GM12878 (cell line): ENCODE measurements around the gene GATA3. TPM values are rescaled to one million over a fixed set of nuclear protein-coding genes. Genes with fewer than 3 reads are reported as not detected.

Experiments
- ATAC-seq: fragments of 200-7000 bp; cut with Tn5 transposase; 3 replicates; pipeline ENCODE4 v1.9.1; 2020; ENCODE audit warnings: mild to moderate bottlenecking, moderate library complexity
- BruUV-seq: library from RNA; stranded (reverse); fragments of 400-500 nt; replicated peaks from 2 replicates; lab custom pipeline; 2021; lab: Mats Ljungman, UMichigan
- CTCF ChIA-PET: fragments of 300-600 bp; sonication (Branson Sonifier 250); formaldehyde crosslinking; extraction: SDS; loops from one replicate; lab custom pipeline; 2021; ENCODE audit warnings: inconsistent platforms; lab: Yijun Ruan, JAX
- POLR2A ChIA-PET: fragments of 350-600 bp; formaldehyde crosslinking; extraction: SDS; loops from one replicate; lab custom pipeline; 2021; ENCODE audit warnings: inconsistent platforms; lab: Charles Lee
- RAD21 ChIA-PET: fragments of 300-600 bp; sonication (Branson Sonifier 250); formaldehyde crosslinking; loops from one replicate; lab custom pipeline; 2023; ENCODE audit warnings: antibody characterized with exemption; ENCODE audit not compliant: unreplicated experiment; lab: Charles Lee
- SMC1A ChIA-PET: fragments of 300-600 bp; sonication (Branson Sonifier 250); formaldehyde crosslinking; loops from one replicate; lab custom pipeline; 2023; ENCODE audit not compliant: unreplicated experiment, uncharacterized antibody; lab: Charles Lee
- DNase-seq: peaks from one replicate; pipeline ENCODE4 v3.0.0-alpha.2; 2011; ENCODE audit warnings: low read depth, low spot score
- FAIRE-seq: peaks from 3 replicates; lab custom pipeline; 2011; peaks lifted over from hg19 to GRCh38; lab: Jason Lieb, UNC
- H2AFZ ChIP-seq: 2 replicates; pipeline ENCODE4 v1.6.0; 2011; ENCODE audit warnings: low read depth, low read length, control low read depth; ENCODE audit not compliant: control insufficient read depth
- H3K27ac ChIP-seq: 2 replicates; pipeline ENCODE4 v1.5.1; 2011; ENCODE audit warnings: control low read depth; ENCODE audit not compliant: control insufficient read depth, insufficient read depth
- H3K27me3 ChIP-seq, 2 experiments: replicated peaks in 1 of 2; 2 replicates each; pipeline versions ENCODE4 v1.6.0 to v1.6.1; 2011; ENCODE audit warnings: low read length in 1 of 2; ENCODE audit not compliant: control insufficient read depth in 2 of 2, insufficient read depth in 2 of 2
- H3K36me3 ChIP-seq, 2 experiments: 2 replicates each; pipeline ENCODE4 v1.5.1; 2011; ENCODE audit warnings: low read length in 1 of 2; ENCODE audit not compliant: control insufficient read depth in 2 of 2, insufficient read depth in 2 of 2
- H3K4me1 ChIP-seq: 2 replicates; pipeline ENCODE4 v1.6.1; 2011; ENCODE audit warnings: mild to moderate bottlenecking, low read length, moderate library complexity, mixed read lengths; ENCODE audit not compliant: control insufficient read depth, insufficient read depth
- H3K4me2 ChIP-seq: 2 replicates; pipeline ENCODE4 v1.6.0; 2011; ENCODE audit warnings: control low read depth; ENCODE audit not compliant: control insufficient read depth, insufficient read depth
- H3K4me3 ChIP-seq: fragments of 200-600 bp; sonication (generic); 2 replicates; pipeline ENCODE4 v1.5.1; 2016
- H3K79me2 ChIP-seq: 2 replicates; pipeline ENCODE4 v1.6.0; 2011; ENCODE audit warnings: low read length; ENCODE audit not compliant: control insufficient read depth, insufficient read depth
- H3K9ac ChIP-seq: 2 replicates; pipeline ENCODE4 v1.8.0; 2011; ENCODE audit warnings: low read length, control low read depth, mixed read lengths; ENCODE audit not compliant: control insufficient read depth, insufficient read depth
- H3K9me3 ChIP-seq: replicated peaks from 3 replicates; pipeline ENCODE4 v1.5.1; 2011; ENCODE audit warnings: mild to moderate bottlenecking, low read length; ENCODE audit not compliant: control insufficient read depth, insufficient read depth
- H4K20me1 ChIP-seq: 2 replicates; pipeline ENCODE4 v1.6.0; 2011; ENCODE audit not compliant: control insufficient read depth, insufficient read depth
- ATF2 ChIP-seq: IDR thresholded peaks from 2 replicates; pipeline ENCODE4 v1.6.1; 2012; ENCODE audit warnings: low read length, inconsistent platforms
- ATF7 ChIP-seq: fragments of 450-650 bp; IDR thresholded peaks from 2 replicates; pipeline ENCODE4 v1.6.1; 2016; ENCODE audit warnings: low read depth, mild to moderate bottlenecking
- BCL11A ChIP-seq: IDR thresholded peaks from 2 replicates; pipeline ENCODE4 v1.6.1; 2011; ENCODE audit warnings: low read depth, low read length
- CBX5 ChIP-seq: sonication (generic); IDR thresholded peaks from 2 replicates; pipeline ENCODE4 v1.6.1; 2016; ENCODE audit warnings: low read depth, moderate library complexity, mild to moderate bottlenecking, inconsistent platforms
- EP300 ChIP-seq, 2 experiments: fragments of 150-350 bp in 1 of 2; IDR thresholded peaks; 2 replicates each; pipeline ENCODE4 v1.6.1; 2011 to 2012; ENCODE audit warnings: low read depth in 2 of 2, low read length in 2 of 2, borderline replicate concordance in 1 of 2, improper control_type of control experiment in 1 of 2, inconsistent platforms in 1 of 2; ENCODE audit not compliant: control insufficient read depth in 1 of 2
- ETV6 ChIP-seq, 2 experiments: fragments of 450-650 bp in 1 of 2; IDR thresholded peaks in 1 of 2; conservative IDR thresholded peaks in 1 of 2; 2 replicates each; pipeline ENCODE4 v1.6.1; 2014; ENCODE audit warnings: antibody characterized with exemption in 1 of 2, borderline replicate concordance in 1 of 2, low read depth in 1 of 2, mild to moderate bottlenecking in 1 of 2, moderate library complexity in 1 of 2
- FOXM1 ChIP-seq: IDR thresholded peaks from 2 replicates; pipeline ENCODE4 v1.6.1; 2012; ENCODE audit warnings: low read depth, mild to moderate bottlenecking, inconsistent platforms, low read length, moderate library complexity
- IKZF1 ChIP-seq: fragments of 450-650 bp; conservative IDR thresholded peaks from 2 replicates; pipeline ENCODE4 v1.6.1; 2017; ENCODE audit warnings: antibody characterized with exemption, mild to moderate bottlenecking
- IKZF2 ChIP-seq, 2 experiments: fragments of 450-650 bp; IDR thresholded peaks; 2 replicates each; pipeline ENCODE4 v1.6.1; 2017; ENCODE audit warnings: mild to moderate bottlenecking in 2 of 2, moderate library complexity in 2 of 2
- JUNB ChIP-seq: IDR thresholded peaks from 2 replicates; pipeline ENCODE4 v1.6.1; 2016; ENCODE audit warnings: antibody characterized with exemption, mild to moderate bottlenecking
- MAX ChIP-seq: IDR thresholded peaks from 2 replicates; pipeline ENCODE4 v1.6.1; 2012; ENCODE audit warnings: low read depth, low read length, improper control_type of control experiment
- MTA2 ChIP-seq: fragments of 450-650 bp; IDR thresholded peaks from 2 replicates; pipeline ENCODE4 v1.6.1; 2016; ENCODE audit warnings: low read depth, mild to moderate bottlenecking, moderate library complexity
- MTA3 ChIP-seq: IDR thresholded peaks from 2 replicates; pipeline ENCODE4 v1.6.1; 2012; ENCODE audit warnings: low read length, inconsistent platforms, borderline replicate concordance
- NFIC ChIP-seq: IDR thresholded peaks from 2 replicates; pipeline ENCODE4 v1.6.1; 2012; ENCODE audit warnings: low read depth, mild to moderate bottlenecking, inconsistent platforms, low read length, moderate library complexity
- NFYB ChIP-seq: IDR thresholded peaks from 2 replicates; pipeline ENCODE4 v1.6.1; 2011; ENCODE audit warnings: low read depth, mild to moderate bottlenecking, low read length, improper control_type of control experiment, moderate library complexity; ENCODE audit not compliant: insufficient read depth
- NRF1 ChIP-seq: conservative IDR thresholded peaks from 2 replicates; pipeline ENCODE4 v1.6.1; 2011; ENCODE audit warnings: mild to moderate bottlenecking, low read depth, low read length, improper control_type of control experiment
- PAX5 ChIP-seq: IDR thresholded peaks from 2 replicates; pipeline ENCODE4 v1.6.1; 2011; ENCODE audit warnings: low read depth, low read length, borderline replicate concordance
- RB1 ChIP-seq: fragments of 450-650 bp; formaldehyde crosslinking; IDR thresholded peaks from 2 replicates; pipeline ENCODE4 v1.6.1; 2017; ENCODE audit warnings: mild to moderate bottlenecking, borderline replicate concordance
- RUNX3 ChIP-seq: IDR thresholded peaks from 2 replicates; pipeline ENCODE4 v1.6.1; 2012; ENCODE audit warnings: low read length, inconsistent platforms
- TCF12 ChIP-seq: IDR thresholded peaks from 2 replicates; pipeline ENCODE4 v1.6.1; 2011; ENCODE audit warnings: low read depth, mild to moderate bottlenecking, low read length
- YY1 ChIP-seq: IDR thresholded peaks from 2 replicates; pipeline ENCODE4 v1.6.1; 2011; ENCODE audit warnings: low read depth, mild to moderate bottlenecking, low read length
- ZNF384 ChIP-seq: IDR thresholded peaks from 2 replicates; pipeline ENCODE4 v1.6.1; 2012; ENCODE audit warnings: low read depth, mild to moderate bottlenecking, low read length, improper control_type of control experiment, borderline replicate concordance
- WGBS: methylation state at CpG from one replicate; pipeline ENCODE4 v1.1.6; 2016; ENCODE audit warnings: low lambda C conversion rate; ENCODE audit not compliant: insufficient replicate concordance, insufficient coverage; ENCODE audit errors: missing lambda C conversion rate; 5-methylcytosine and 5-hydroxymethylcytosine counted together
- in situ Hi-C: fragments of 300-500 bp; cut with MboI; formaldehyde crosslinking; loops from 9 replicates; pipeline ENCODE4 v1.14.3; 2018; ENCODE audit warnings: mixed read lengths
- intact Hi-C: fragments of 100-400 bp; cut with micrococcal nuclease; formaldehyde crosslinking; loops from one replicate; pipeline ENCODE4 v1.14.2; 2022; ENCODE audit not compliant: unreplicated experiment
- polyA plus RNA-seq, 11 experiments: library from polyadenylated mRNA; depleted of rRNA in 4 of 11; unstranded in 6 of 11; stranded (reverse) in 5 of 11; fragments of >200 nt; fragmentation: Nextera tagmentation in 4 of 11; fragmentation: Illumina TruSeq in 1 of 11; extraction: Ambion mirVana in 4 of 11; extraction: Trizol in 1 of 11; gene quantifications; 1 replicate in 1 of 11; 2 replicates in 10 of 11; pipeline versions ENCODE4 v1.2.1 to v1.2.3, GENCODE V29; 2011 to 2016; ENCODE audit warnings: inconsistent platforms in 2 of 11, missing spikeins in 2 of 11, low read depth in 1 of 11
- total RNA-seq, 4 experiments: library from RNA; depleted of rRNA in 3 of 4; stranded (reverse); fragments of >200 nt in 3 of 4; fragmentation: Illumina TruSeq in 1 of 4; extraction: Trizol in 1 of 4; gene quantifications; 2 replicates each; pipeline versions ENCODE4 v1.2.1 to v1.2.3, GENCODE V29; 2013 to 2021

The GATA3 gene
- total and polyA plus RNA-seq, 10 of the 15 experiments (the other 5 are each of a cell fraction or from before 2014, with no cell fraction given), result 0.08 to 0.80 (median 0.29) TPM

GRCh38 chr10:8069108-8069507 lies 14.6 kb downstream of the GATA3 start:
- no TSS peak for BruUV-seq

More at GRCh38 chr10:8069108-8069507, 14.6 kb downstream of the GATA3 start:
- Histone ChIP-seq H3K27me3 (no peaks in the 10 kb centered on the region), H3K79me2 (no peaks in the 10 kb centered on the region), H3K36me3 (no peaks in the 10 kb centered on the region; a peak in 2 of 4 replicates), H3K27ac (no peak overlapping the region), H3K9me3 (no peaks in the 10 kb centered on the region), H3K4me3 (no peak overlapping the region), H3K4me1 (peaks cover 16% of the 10 kb centered on the region), H2AFZ (no peak overlapping the region), H3K9ac (no peak overlapping the region), H4K20me1 (no peaks in the 10 kb centered on the region), H3K4me2 (no peak overlapping the region)
- FAIRE-seq, result no peak
- TF ChIP-seq NFYB, result no peak
- 0 out of 2 replicates have a peak, but pooled peaks have one; percentile 37 for TF ChIP-seq CBX5
- TF ChIP-seq RUNX3, result peak; percentile 54
- peak; percentile 68; the same call in 1 of the 2 replicates for TF ChIP-seq YY1
- TF ChIP-seq TCF12, result peak; percentile 23; the same call in 1 of the 2 replicates
- 0 out of 2 replicates have a peak, but pooled peaks have one; percentile 29 for TF ChIP-seq MTA2
- peak; percentile 53; the same call in 1 of the 2 replicates for TF ChIP-seq ZNF384
- peak; percentile 31; the same call in 1 of the 2 replicates for TF ChIP-seq BCL11A
- TF ChIP-seq JUNB, result no peak
- TF ChIP-seq EP300 (IDR thresholded peaks at IDR 0.05; ENCODE audit: borderline replicate concordance in 1 of 2, control insufficient read depth in 1 of 2, low read depth in 2 of 2, low read length in 2 of 2), result peak in 1 of 2 experiments; percentile 46; a peak in 1 of 4 replicates
- TF ChIP-seq ETV6 (conservative IDR thresholded peaks at IDR 0.05 in 1 of 2, IDR thresholded peaks at IDR 0.05 in 1 of 2; ENCODE audit: borderline replicate concordance in 1 of 2, low read depth in 1 of 2), result 0 out of 4 replicates have a peak, but pooled peaks of 1 of the 2 experiments have one; percentile 16
- peak; percentile 54 for TF ChIP-seq IKZF1
- TF ChIP-seq NRF1, result no peak
- TF ChIP-seq FOXM1, result 0 out of 2 replicates have a peak, but pooled peaks have one; percentile 30
- 0 out of 2 replicates have a peak, but pooled peaks have one; percentile 15 for TF ChIP-seq ATF2
- peak; percentile 55 to 68 for TF ChIP-seq IKZF2 (IDR thresholded peaks at IDR 0.05)
- no peak for TF ChIP-seq RB1
- TF ChIP-seq MAX, result peak; percentile 61; the same call in 1 of the 2 replicates
- 0 out of 2 replicates have a peak, but pooled peaks have one; percentile 37 for TF ChIP-seq NFIC
- 0 out of 2 replicates have a peak, but pooled peaks have one; percentile 35 for TF ChIP-seq ATF7
- TF ChIP-seq PAX5, result peak; percentile 33; the same call in 1 of the 2 replicates
- no peak for TF ChIP-seq MTA3
- DNase-seq, result peak; percentile 28
- in situ Hi-C loops (no loop called here), intact Hi-C loops (no loop called here)
- WGBS, result 29% methylated on average over 7 of the region's 7 CpGs
- ChIA-PET CTCF (no interaction called here), POLR2A (no interaction called here), SMC1A (no interaction called here), RAD21 (no interaction called here)
- peak; percentile 73 for ATAC-seq
